ENCODE measurements around the gene ACAP2.

ACAP2 gene

GRCh38 chr3:195267096-195267495 lies 175.7 kb downstream of the ACAP2 start:
- DNase-seq (ENCODE audit: extremely low spot score): no peak
- TF ChIP-seq SP1 (IDR thresholded peaks at IDR 0.05) (no peak), HDGF (IDR thresholded peaks at IDR 0.05; ENCODE audit: borderline replicate concordance) (no peak), L3MBTL2 (conservative IDR thresholded peaks at IDR 0.05) (no peak), FOXM1 (IDR thresholded peaks at IDR 0.05; ENCODE audit: borderline replicate concordance) (no peak), ELF4 (IDR thresholded peaks at IDR 0.05) (no peak), BHLHE40 (IDR thresholded peaks at IDR 0.05; ENCODE audit: borderline replicate concordance) (no peak), ZNF384 (IDR thresholded peaks at IDR 0.05) (no peak), NFRKB (IDR thresholded peaks at IDR 0.05) (no peak), TARDBP (IDR thresholded peaks at IDR 0.05) (no peak), ARNT (IDR thresholded peaks at IDR 0.05) (no peak), CTBP1 (IDR thresholded peaks at IDR 0.05; ENCODE audit: borderline replicate concordance) (no peak), SUZ12 (IDR thresholded peaks at IDR 0.05) (no peak), FOXA1 (IDR thresholded peaks at IDR 0.05) (no peak)
- TF ChIP-seq, protein P1, sequence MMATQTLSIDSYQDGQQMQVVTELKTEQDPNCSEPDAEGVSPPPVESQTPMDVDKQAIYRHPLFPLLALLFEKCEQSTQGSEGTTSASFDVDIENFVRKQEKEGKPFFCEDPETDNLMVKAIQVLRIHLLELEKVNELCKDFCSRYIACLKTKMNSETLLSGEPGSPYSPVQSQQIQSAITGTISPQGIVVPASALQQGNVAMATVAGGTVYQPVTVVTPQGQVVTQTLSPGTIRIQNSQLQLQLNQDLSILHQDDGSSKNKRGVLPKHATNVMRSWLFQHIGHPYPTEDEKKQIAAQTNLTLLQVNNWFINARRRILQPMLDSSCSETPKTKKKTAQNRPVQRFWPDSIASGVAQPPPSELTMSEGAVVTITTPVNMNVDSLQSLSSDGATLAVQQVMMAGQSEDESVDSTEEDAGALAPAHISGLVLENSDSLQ (IDR thresholded peaks at IDR 0.05): no peak
- ChIA-PET CTCF (no interaction called here), POLR2A (no interaction called here)

DNA sequence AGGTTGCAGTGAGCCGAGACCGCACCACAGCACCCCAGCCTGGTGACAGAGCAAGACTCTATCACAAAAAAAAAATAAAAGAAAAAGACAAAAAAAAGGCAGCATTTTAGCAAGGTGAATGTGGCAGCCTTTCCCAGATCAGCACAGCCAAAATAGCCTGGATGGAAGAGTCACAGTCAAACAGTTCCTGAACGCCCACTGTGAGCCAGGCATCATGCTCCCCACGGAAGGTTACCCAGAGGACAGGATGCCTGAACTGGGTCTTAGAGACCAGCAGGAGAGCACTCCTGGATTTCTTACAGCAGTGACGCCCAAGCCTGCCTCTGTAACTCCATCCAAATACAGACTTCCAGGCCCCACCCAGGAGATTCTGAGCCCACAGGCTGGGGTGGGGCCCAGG lies 176.4 kb downstream of the ACAP2 start:
- ChIA-PET POLR2A (no interaction called here), CTCF (no interaction called here)
- no peak for DNase-seq (ENCODE audit: extremely low spot score)
- no peak for TF ChIP-seq HDGF (IDR thresholded peaks at IDR 0.05; ENCODE audit: borderline replicate concordance)
- no peak for TF ChIP-seq SP1 (IDR thresholded peaks at IDR 0.05)
- TF ChIP-seq ZNF384 (IDR thresholded peaks at IDR 0.05): no peak
- TF ChIP-seq, protein P1 (IDR thresholded peaks at IDR 0.05): no peak
- TF ChIP-seq ELF4 (IDR thresholded peaks at IDR 0.05): no peak
- no peak for TF ChIP-seq FOXA1 (IDR thresholded peaks at IDR 0.05)
- TF ChIP-seq BHLHE40 (IDR thresholded peaks at IDR 0.05; ENCODE audit: borderline replicate concordance): no peak
- TF ChIP-seq FOXK2 (IDR thresholded peaks at IDR 0.05): no peak
- TF ChIP-seq NFRKB (IDR thresholded peaks at IDR 0.05): no peak
- no peak for TF ChIP-seq FOXM1 (IDR thresholded peaks at IDR 0.05; ENCODE audit: borderline replicate concordance)

- no peak for DNase-seq (ENCODE audit: extremely low spot score)
- ChIA-PET CTCF (no interaction called here), POLR2A (no interaction called here)
- no peak for TF ChIP-seq SUZ12 (IDR thresholded peaks at IDR 0.05)
- TF ChIP-seq LEF1 (IDR thresholded peaks at IDR 0.05; ENCODE audit: borderline replicate concordance): no peak
- no peak for TF ChIP-seq CTBP1 (IDR thresholded peaks at IDR 0.05; ENCODE audit: borderline replicate concordance)
- TF ChIP-seq TARDBP (IDR thresholded peaks at IDR 0.05): no peak
- no peak for TF ChIP-seq SP1 (IDR thresholded peaks at IDR 0.05)
- TF ChIP-seq FOXM1 (IDR thresholded peaks at IDR 0.05; ENCODE audit: borderline replicate concordance): no peak
- TF ChIP-seq ZNF384 (IDR thresholded peaks at IDR 0.05): no peak
These were observed 177.3 kb downstream of the ACAP2 start for GRCh38 chr3:195265363-195265976.

DNA sequence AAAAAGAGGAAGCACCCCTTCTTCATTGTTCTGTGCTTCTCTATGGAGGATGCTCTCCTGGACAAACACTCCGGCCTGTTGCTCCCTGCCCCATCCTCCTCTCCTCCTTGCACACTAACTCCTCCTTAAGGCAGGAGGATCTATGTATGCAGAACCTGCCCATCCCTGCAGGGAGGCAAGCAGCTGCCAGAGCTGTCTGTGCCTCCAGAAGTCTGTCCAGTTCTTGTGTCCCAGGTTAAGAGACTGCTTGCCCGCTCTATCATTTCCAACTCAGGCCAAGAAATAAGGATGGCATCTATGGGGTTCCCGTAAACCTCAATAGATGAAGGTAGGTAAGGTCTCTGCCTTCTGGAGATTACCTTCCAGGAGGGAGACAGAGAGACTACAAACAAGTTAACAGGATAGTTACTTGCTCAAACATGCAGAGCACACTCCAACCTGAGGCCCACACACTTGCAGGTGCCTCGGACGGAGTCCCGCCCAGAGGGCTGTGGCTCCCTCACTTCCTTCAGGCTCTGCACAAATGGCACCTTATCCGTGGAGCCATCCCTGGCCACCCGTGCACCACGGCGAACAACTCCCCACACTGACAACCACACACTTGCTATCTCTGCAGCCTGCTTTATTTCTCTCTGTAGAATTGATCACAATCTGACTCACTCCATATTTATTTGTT lies 178.8 kb downstream of the ACAP2 start:
- no peak for TF ChIP-seq HDGF (IDR thresholded peaks at IDR 0.05; ENCODE audit: borderline replicate concordance)
- TF ChIP-seq SUZ12 (IDR thresholded peaks at IDR 0.05): no peak
- no peak for TF ChIP-seq TARDBP (IDR thresholded peaks at IDR 0.05)
- TF ChIP-seq LEF1 (IDR thresholded peaks at IDR 0.05; ENCODE audit: borderline replicate concordance): no peak
- TF ChIP-seq ELF4 (IDR thresholded peaks at IDR 0.05): no peak
- no peak for TF ChIP-seq FOXM1 (IDR thresholded peaks at IDR 0.05; ENCODE audit: borderline replicate concordance)
- TF ChIP-seq FOXA1 (IDR thresholded peaks at IDR 0.05): no peak
- TF ChIP-seq, protein P1 (IDR thresholded peaks at IDR 0.05): no peak
- no peak for TF ChIP-seq CTBP1 (IDR thresholded peaks at IDR 0.05; ENCODE audit: borderline replicate concordance)
- no peak for TF ChIP-seq BHLHE40 (IDR thresholded peaks at IDR 0.05; ENCODE audit: borderline replicate concordance)
- no peak for DNase-seq (ENCODE audit: extremely low spot score)
- CTCF ChIA-PET: interaction anchor here (2.3 kb wide), 1 partner anchor 7 kb away, joined by 9 read pairs; the partner anchor contains the start of gene XXYLT1
- POLR2A ChIA-PET: no interaction called here

- ChIA-PET CTCF (interaction anchor here (0.6 to 2.3 kb wide), 2 partner anchors 8 to 153 kb away, joined by 3 to 9 read pairs; partner anchors contain the start of gene XXYLT1), POLR2A (interaction anchor here (1.4 kb wide), 1 partner anchor 577 kb away, joined by 3 read pairs; no protein-coding TSS in a partner anchor)
- no peak for DNase-seq (ENCODE audit: extremely low spot score)
- no peak for TF ChIP-seq BHLHE40 (IDR thresholded peaks at IDR 0.05; ENCODE audit: borderline replicate concordance)
- no peak for TF ChIP-seq ZNF384 (IDR thresholded peaks at IDR 0.05)
- no peak for TF ChIP-seq SUZ12 (IDR thresholded peaks at IDR 0.05)
- TF ChIP-seq CTBP1 (IDR thresholded peaks at IDR 0.05; ENCODE audit: borderline replicate concordance): no peak
- TF ChIP-seq SP1 (IDR thresholded peaks at IDR 0.05): no peak
- no peak for TF ChIP-seq L3MBTL2 (conservative IDR thresholded peaks at IDR 0.05)
- TF ChIP-seq, protein P1 (IDR thresholded peaks at IDR 0.05): no peak
- no peak for TF ChIP-seq ELF4 (IDR thresholded peaks at IDR 0.05)
- no peak for TF ChIP-seq FOXA1 (IDR thresholded peaks at IDR 0.05)
- TF ChIP-seq TARDBP (IDR thresholded peaks at IDR 0.05): no peak
- no peak for TF ChIP-seq NFRKB (IDR thresholded peaks at IDR 0.05)
- TF ChIP-seq ARNT (IDR thresholded peaks at IDR 0.05): no peak
- no peak for TF ChIP-seq HDGF (IDR thresholded peaks at IDR 0.05; ENCODE audit: borderline replicate concordance)
These were observed 179.5 kb downstream of the ACAP2 start for GRCh38 chr3:195263193-195263924.

All from HEK293T (cell line).